ENCODE measurements around the gene IMMP2L.

- TF ChIP-seq, protein P1, sequence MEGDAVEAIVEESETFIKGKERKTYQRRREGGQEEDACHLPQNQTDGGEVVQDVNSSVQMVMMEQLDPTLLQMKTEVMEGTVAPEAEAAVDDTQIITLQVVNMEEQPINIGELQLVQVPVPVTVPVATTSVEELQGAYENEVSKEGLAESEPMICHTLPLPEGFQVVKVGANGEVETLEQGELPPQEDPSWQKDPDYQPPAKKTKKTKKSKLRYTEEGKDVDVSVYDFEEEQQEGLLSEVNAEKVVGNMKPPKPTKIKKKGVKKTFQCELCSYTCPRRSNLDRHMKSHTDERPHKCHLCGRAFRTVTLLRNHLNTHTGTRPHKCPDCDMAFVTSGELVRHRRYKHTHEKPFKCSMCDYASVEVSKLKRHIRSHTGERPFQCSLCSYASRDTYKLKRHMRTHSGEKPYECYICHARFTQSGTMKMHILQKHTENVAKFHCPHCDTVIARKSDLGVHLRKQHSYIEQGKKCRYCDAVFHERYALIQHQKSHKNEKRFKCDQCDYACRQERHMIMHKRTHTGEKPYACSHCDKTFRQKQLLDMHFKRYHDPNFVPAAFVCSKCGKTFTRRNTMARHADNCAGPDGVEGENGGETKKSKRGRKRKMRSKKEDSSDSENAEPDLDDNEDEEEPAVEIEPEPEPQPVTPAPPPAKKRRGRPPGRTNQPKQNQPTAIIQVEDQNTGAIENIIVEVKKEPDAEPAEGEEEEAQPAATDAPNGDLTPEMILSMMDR (IDR thresholded peaks at IDR 0.05): no peak
- no peak for TF ChIP-seq POLR2A (IDR thresholded peaks at IDR 0.05)
These were observed 333.0 kb downstream of the IMMP2L start for GRCh38 chr7:111229181-111229740.

Measured in thyroid gland (tissue), 4 donors.